Measurements from ENCODE around the gene CCDC180. TPM values are rescaled to one million over a fixed set of nuclear protein-coding genes. Genes with fewer than 3 reads are reported as not detected.

CCDC180 gene
- total and polyA plus RNA-seq, 10 of the 15 experiments (the other 5 are each of a cell fraction or from before 2014, with no cell fraction given): 0.31 to 1.1 (median 0.57) TPM

DNA sequence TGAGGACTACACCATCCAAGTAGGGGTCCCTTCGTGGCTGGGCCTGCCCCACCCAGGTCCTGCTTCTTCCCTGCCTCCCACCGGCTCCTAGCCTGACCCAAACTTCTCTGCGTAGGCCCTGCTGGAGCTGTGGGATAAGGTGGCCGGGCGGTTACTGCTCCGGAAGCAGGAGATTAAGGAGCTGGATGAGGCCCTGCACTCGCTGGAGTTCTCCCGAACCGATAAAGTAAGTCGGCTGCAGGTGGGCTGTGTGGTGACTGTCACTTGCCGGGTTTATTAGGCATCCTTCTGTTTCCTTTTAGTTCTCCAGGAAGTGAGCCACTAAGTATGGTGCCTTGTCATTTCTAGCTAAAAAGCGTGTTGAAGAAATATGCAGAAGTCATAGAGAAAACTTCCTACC lies 7.0 kb downstream of the CCDC180 start:
- ChIA-PET SMC1A (ENCODE audit: uncharacterized antibody, unreplicated experiment) (interaction anchor here (0.6 to 1.0 kb wide), 2 partner anchors 12 to 67 kb away, joined by 3 read pairs; no protein-coding TSS in a partner anchor), CTCF (no interaction called here), POLR2A (no interaction called here), RAD21 (ENCODE audit: unreplicated experiment) (no interaction called here)
- ATAC-seq: no peak
- WGBS (ENCODE audit: insufficient coverage, insufficient replicate concordance, low lambda C conversion rate, missing lambda C conversion rate): 70% methylated on average over 12 of the region's 12 CpGs
- no peaks in the 10 kb centered on the region; a peak in 1 of 4 replicates for H3K27me3 ChIP-seq (replicated peaks in 1 of 2; ENCODE audit: control insufficient read depth in 2 of 2, insufficient read depth in 2 of 2, low read length in 1 of 2)
- H3K4me3 ChIP-seq: no peak overlapping the region
- no TSS peak for BruUV-seq (replicated peaks)
- no peak for FAIRE-seq
- no peak overlapping the region for H2AFZ ChIP-seq (ENCODE audit: control insufficient read depth, low read depth, low read length)
- no peak for DNase-seq (ENCODE audit: low read depth, low spot score)
- in situ Hi-C loops (cut with MboI) (no loop called here), intact Hi-C loops (cut with micrococcal nuclease; ENCODE audit: unreplicated experiment) (no loop called here)
- no peaks in the 10 kb centered on the region; a peak in 1 of 4 replicates for H3K36me3 ChIP-seq (ENCODE audit: control insufficient read depth in 2 of 2, insufficient read depth in 2 of 2, low read length in 1 of 2)
- H3K4me1 ChIP-seq (ENCODE audit: control insufficient read depth, insufficient read depth, low read length): no peaks in the 10 kb centered on the region
- no peak overlapping the region for H3K4me2 ChIP-seq (ENCODE audit: control insufficient read depth, insufficient read depth)
- no peak for TF ChIP-seq TARDBP (IDR thresholded peaks at IDR 0.05; ENCODE audit: borderline replicate concordance)
- TF ChIP-seq, protein P1, sequence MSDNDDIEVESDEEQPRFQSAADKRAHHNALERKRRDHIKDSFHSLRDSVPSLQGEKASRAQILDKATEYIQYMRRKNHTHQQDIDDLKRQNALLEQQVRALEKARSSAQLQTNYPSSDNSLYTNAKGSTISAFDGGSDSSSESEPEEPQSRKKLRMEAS (IDR thresholded peaks at IDR 0.05; ENCODE audit: low read depth, low read length): no peak
- no peaks in the 10 kb centered on the region for H3K9me3 ChIP-seq (replicated peaks; ENCODE audit: control insufficient read depth, insufficient read depth, low read length)
- no peak overlapping the region for H3K9ac ChIP-seq (ENCODE audit: control insufficient read depth, insufficient read depth, low read length)
- no peaks in the 10 kb centered on the region for H4K20me1 ChIP-seq (ENCODE audit: control insufficient read depth, insufficient read depth)
- H3K27ac ChIP-seq (ENCODE audit: control insufficient read depth, insufficient read depth): no peak overlapping the region
- no peaks in the 10 kb centered on the region for H3K79me2 ChIP-seq (ENCODE audit: control insufficient read depth, insufficient read depth, low read length)

- intact Hi-C loops (cut with micrococcal nuclease; ENCODE audit: unreplicated experiment) (no loop called here), in situ Hi-C loops (cut with MboI) (no loop called here)
- RAD21 ChIA-PET (ENCODE audit: unreplicated experiment): no interaction called here
- H3K36me3 ChIP-seq (ENCODE audit: control insufficient read depth in 2 of 2, insufficient read depth in 2 of 2, low read length in 1 of 2): no peaks in the 10 kb centered on the region; a peak in 1 of 4 replicates
- no peaks in the 10 kb centered on the region for H4K20me1 ChIP-seq (ENCODE audit: control insufficient read depth, insufficient read depth)
- H3K4me1 ChIP-seq (ENCODE audit: control insufficient read depth, insufficient read depth, low read length): no peaks in the 10 kb centered on the region
- H3K27ac ChIP-seq (ENCODE audit: control insufficient read depth, insufficient read depth): no peak overlapping the region
- ATAC-seq: no peak
- POLR2A ChIA-PET: no interaction called here
- no peaks in the 10 kb centered on the region; the same call in 2 of the 3 replicates for H3K9me3 ChIP-seq (replicated peaks; ENCODE audit: control insufficient read depth, insufficient read depth, low read length)
- no peak overlapping the region for H3K9ac ChIP-seq (ENCODE audit: control insufficient read depth, insufficient read depth, low read length)
- no peak for FAIRE-seq
- no peak for DNase-seq (ENCODE audit: low read depth, low spot score)
- SMC1A ChIA-PET (ENCODE audit: uncharacterized antibody, unreplicated experiment): no interaction called here
- no peak overlapping the region for H2AFZ ChIP-seq (ENCODE audit: control insufficient read depth, low read depth, low read length)
- no peak overlapping the region for H3K4me2 ChIP-seq (ENCODE audit: control insufficient read depth, insufficient read depth)
- no peak overlapping the region for H3K4me3 ChIP-seq
- no peak for TF ChIP-seq IRF4 (IDR thresholded peaks at IDR 0.05; ENCODE audit: low read depth, low read length)
- no peak for TF ChIP-seq RB1 (IDR thresholded peaks at IDR 0.05; ENCODE audit: borderline replicate concordance)
- TF ChIP-seq RAD51 (IDR thresholded peaks at IDR 0.05): no peak
- no peak for TF ChIP-seq BCLAF1 (IDR thresholded peaks at IDR 0.05)
- no peak for TF ChIP-seq SUPT20H (IDR thresholded peaks at IDR 0.05; ENCODE audit: borderline replicate concordance, control insufficient read depth, low read depth, low read length)
- TF ChIP-seq ZNF384 (IDR thresholded peaks at IDR 0.05; ENCODE audit: borderline replicate concordance, low read depth, low read length): no peak
- no peak for TF ChIP-seq MLLT1 (IDR thresholded peaks at IDR 0.05)
- no peak for TF ChIP-seq RCOR1 (conservative IDR thresholded peaks at IDR 0.05; ENCODE audit: low read depth, low read length)
- no peak for TF ChIP-seq FOXK2 (IDR thresholded peaks at IDR 0.05)
- TF ChIP-seq SUZ12 (IDR thresholded peaks at IDR 0.05; ENCODE audit: unreplicated experiment): no peak
- no peak for TF ChIP-seq ZNF274 (IDR thresholded peaks at IDR 0.05; ENCODE audit: insufficient read depth, insufficient read length)
- CTCF ChIA-PET: interaction anchor here (0.7 kb wide), 1 partner anchor 15 kb away, joined by 3 read pairs; no protein-coding TSS in a partner anchor
- BruUV-seq (replicated peaks): no TSS peak
- WGBS (ENCODE audit: insufficient coverage, insufficient replicate concordance, low lambda C conversion rate, missing lambda C conversion rate): 55% methylated on average over 4 of the region's 4 CpGs
- H3K27me3 ChIP-seq (replicated peaks in 1 of 2; ENCODE audit: control insufficient read depth in 2 of 2, insufficient read depth in 2 of 2, low read length in 1 of 2): no peaks in the 10 kb centered on the region; a peak in 1 of 4 replicates
- H3K79me2 ChIP-seq (ENCODE audit: control insufficient read depth, insufficient read depth, low read length): no peaks in the 10 kb centered on the region
Observed at GRCh38 chr9:97315550-97315949, 8.1 kb downstream of the CCDC180 start.
